ENCODE data around the gene CSN1S1. TPM values are rescaled to one million over a fixed set of nuclear protein-coding genes. Genes with fewer than 3 reads are reported as not detected.
A peak's percentile ranks its signal among the peaks of the same experiment; 100 is the strongest.

CSN1S1 gene
- total and polyA plus RNA-seq, 2 experiments from 2014 or later: not detected

DNA sequence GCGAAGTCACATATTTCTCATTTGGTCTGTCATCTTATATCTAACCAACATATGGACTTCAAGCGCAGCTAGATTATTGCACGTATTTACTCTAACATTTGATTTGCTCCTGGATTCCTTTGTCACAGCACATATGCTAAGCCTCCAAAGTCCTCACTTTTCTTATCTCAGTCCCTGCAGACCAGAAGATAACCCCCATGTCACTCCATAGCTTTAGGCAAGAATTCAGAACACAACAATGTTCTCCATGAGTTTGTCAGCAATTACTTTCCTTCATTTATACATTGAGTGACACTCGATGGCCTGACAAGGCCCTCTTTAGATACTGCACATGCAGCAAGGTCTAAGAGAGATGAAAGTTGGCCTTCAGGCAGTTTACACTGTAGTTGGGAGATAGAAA, 60.1 kb downstream of the CSN1S1 start:
- Histone ChIP-seq H3K27ac (peak overlapping the region; percentile 64), H3K27me3 (no peaks in the 10 kb centered on the region), H3K9me3 (ENCODE audit: low read depth) (no peaks in the 10 kb centered on the region), H3K36me3 (no peaks in the 10 kb centered on the region), H3K4me1 (ENCODE audit: low read depth) (peaks cover 34% of the 10 kb centered on the region), H3K4me3 (no peak overlapping the region)
- peak in 1 of 2 donors; percentile 42 for DNase-seq (ENCODE audit: low read depth in 1 of 2, low spot score in 1 of 2)
- TF ChIP-seq, protein P1, sequence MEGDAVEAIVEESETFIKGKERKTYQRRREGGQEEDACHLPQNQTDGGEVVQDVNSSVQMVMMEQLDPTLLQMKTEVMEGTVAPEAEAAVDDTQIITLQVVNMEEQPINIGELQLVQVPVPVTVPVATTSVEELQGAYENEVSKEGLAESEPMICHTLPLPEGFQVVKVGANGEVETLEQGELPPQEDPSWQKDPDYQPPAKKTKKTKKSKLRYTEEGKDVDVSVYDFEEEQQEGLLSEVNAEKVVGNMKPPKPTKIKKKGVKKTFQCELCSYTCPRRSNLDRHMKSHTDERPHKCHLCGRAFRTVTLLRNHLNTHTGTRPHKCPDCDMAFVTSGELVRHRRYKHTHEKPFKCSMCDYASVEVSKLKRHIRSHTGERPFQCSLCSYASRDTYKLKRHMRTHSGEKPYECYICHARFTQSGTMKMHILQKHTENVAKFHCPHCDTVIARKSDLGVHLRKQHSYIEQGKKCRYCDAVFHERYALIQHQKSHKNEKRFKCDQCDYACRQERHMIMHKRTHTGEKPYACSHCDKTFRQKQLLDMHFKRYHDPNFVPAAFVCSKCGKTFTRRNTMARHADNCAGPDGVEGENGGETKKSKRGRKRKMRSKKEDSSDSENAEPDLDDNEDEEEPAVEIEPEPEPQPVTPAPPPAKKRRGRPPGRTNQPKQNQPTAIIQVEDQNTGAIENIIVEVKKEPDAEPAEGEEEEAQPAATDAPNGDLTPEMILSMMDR (IDR thresholded peaks at IDR 0.05; ENCODE audit: low read depth, low read length): no peak

- no peak overlapping the region for H3K4me3 ChIP-seq
- H3K36me3 ChIP-seq: no peaks in the 10 kb centered on the region
- TF ChIP-seq, protein P1 (IDR thresholded peaks at IDR 0.05; ENCODE audit: low read depth, low read length): no peak
- H3K27me3 ChIP-seq: no peaks in the 10 kb centered on the region
- DNase-seq (ENCODE audit: low read depth in 1 of 2, low spot score in 1 of 2): no peak
- no peaks in the 10 kb centered on the region for H3K9me3 ChIP-seq (ENCODE audit: low read depth)
- peaks cover 25% of the 10 kb centered on the region for H3K4me1 ChIP-seq (ENCODE audit: low read depth)
- no peak overlapping the region for H3K27ac ChIP-seq
Observed at GRCh38 chr4:69994782-69995181, 63.9 kb downstream of the CSN1S1 start.

DNA sequence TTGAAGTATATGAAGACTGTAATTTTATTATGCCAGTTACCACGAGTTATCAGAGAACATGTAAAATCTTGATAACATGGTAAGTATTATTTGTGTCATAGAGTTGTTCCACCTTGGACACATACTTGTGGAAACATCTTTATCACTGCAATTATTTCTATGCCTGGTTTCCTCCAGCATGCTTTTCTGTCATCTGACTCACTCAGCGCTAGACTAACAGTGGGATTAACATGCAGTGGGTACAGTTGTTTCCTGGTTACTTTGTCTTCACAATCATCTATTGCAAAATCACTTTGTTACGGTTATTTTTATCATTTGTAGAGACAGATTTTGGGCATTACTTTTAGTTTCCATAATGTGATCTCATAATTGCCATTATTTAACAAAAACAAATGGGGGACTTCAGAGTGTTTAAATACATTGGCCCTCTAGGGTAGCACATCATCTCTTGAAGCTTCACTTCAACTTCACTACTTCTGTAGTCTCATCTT, 64.7 kb downstream of the CSN1S1 start, which contains the start of gene STATH:
TSS of gene STATH (plus strand) at position 441 of the 491 bp plus-strand sequence. CDS start 2,472 bp downstream, outside the sequence.
- no peak within 1 kb of the TSS for H3K4me3 ChIP-seq
- H3K4me1 ChIP-seq (ENCODE audit: low read depth): peaks cover 18% of the 10 kb centered on the region
- H3K27ac ChIP-seq: no peak within 1 kb of the TSS
- H3K9me3 ChIP-seq (ENCODE audit: low read depth): no peaks in the 10 kb centered on the region
- DNase-seq (ENCODE audit: low read depth in 1 of 2, low spot score in 1 of 2): peak in 1 of 2 donors; percentile 38
- TF ChIP-seq, protein P1 (IDR thresholded peaks at IDR 0.05; ENCODE audit: low read depth, low read length): no peak
- H3K27me3 ChIP-seq: no peaks in the 10 kb centered on the region
- H3K36me3 ChIP-seq: no peaks in the 10 kb centered on the region

Other genes with a start within 250 kb of the CSN1S1 start
- not detected in 2 replicates for gene SULT1B1, start 170.4 kb upstream of the CSN1S1 start, total RNA-seq
- not detected in 2 replicates for gene SULT1B1, start 170.4 kb upstream of the CSN1S1 start, polyA plus RNA-seq
- not detected in 2 replicates for gene SULT1E1, start 70.9 kb upstream of the CSN1S1 start, total RNA-seq
- gene SULT1E1, start 70.9 kb upstream of the CSN1S1 start, polyA plus RNA-seq: not detected in 2 replicates
- not detected in 2 replicates for gene CSN2, start 34.7 kb downstream of the CSN1S1 start, total RNA-seq
- gene CSN2, start 34.7 kb downstream of the CSN1S1 start, polyA plus RNA-seq: not detected in 2 replicates
- gene STATH, start 64.9 kb downstream of the CSN1S1 start, total RNA-seq: not detected in 2 replicates
- gene STATH, start 64.9 kb downstream of the CSN1S1 start, polyA plus RNA-seq: 1.9 TPM in 1 of 2 replicates, not detected in the other
- gene HTN3, start 97.4 kb downstream of the CSN1S1 start, total RNA-seq: not detected in 2 replicates
- not detected in 2 replicates for gene HTN3, start 97.4 kb downstream of the CSN1S1 start, polyA plus RNA-seq
- gene HTN1, start 119.4 kb downstream of the CSN1S1 start, total RNA-seq: not detected in 2 replicates
- gene HTN1, start 119.4 kb downstream of the CSN1S1 start, polyA plus RNA-seq: not detected in 2 replicates
- gene PRR27, start 223.2 kb downstream of the CSN1S1 start, total RNA-seq: not detected in 2 replicates
- not detected in 2 replicates for gene PRR27, start 223.2 kb downstream of the CSN1S1 start, polyA plus RNA-seq

Measured in cardiac muscle cell (in vitro differentiated cells and primary cell).